Duodenal mucosa (tissue), 2 donors: ENCODE measurements around the gene DCTN5.
A peak's percentile ranks its signal among the peaks of the same experiment; 100 is the strongest.
"Not testable (repeated sequence)": the region's sequence is repeated elsewhere in the genome, so short reads cannot be mapped to it uniquely, and the experiment has no call there.

Experiments used
- H3K27ac ChIP-seq: one replicate; pipeline ENCODE4 v1.7.0; 2013; ENCODE audit warnings: low read depth, low read length
- H3K27me3 ChIP-seq, 2 donors: one replicate each; pipeline ENCODE4 v1.7.0; 2013; ENCODE audit warnings: low read length in 2 of 2, control low read depth in 1 of 2; ENCODE audit not compliant: insufficient read depth in 2 of 2, control insufficient read depth in 1 of 2
- H3K36me3 ChIP-seq, 2 donors: one replicate each; pipeline ENCODE4 v1.7.0; 2013; ENCODE audit warnings: low read length in 2 of 2, control low read depth in 1 of 2; ENCODE audit not compliant: insufficient read depth in 2 of 2, control insufficient read depth in 1 of 2
- H3K4me1 ChIP-seq, 2 donors: one replicate each; pipeline ENCODE4 v1.7.0; 2013; ENCODE audit warnings: low read length in 2 of 2, control low read depth in 1 of 2; ENCODE audit not compliant: insufficient read depth in 2 of 2, control insufficient read depth in 1 of 2
- H3K4me3 ChIP-seq, 2 donors: one replicate each; pipeline ENCODE4 v1.7.0; 2013; ENCODE audit warnings: low read length in 2 of 2, low read depth in 1 of 2
- H3K9ac ChIP-seq, 2 donors: one replicate each; pipeline ENCODE4 v1.7.0; 2013; ENCODE audit warnings: low read length in 2 of 2, low read depth in 1 of 2
- H3K9me3 ChIP-seq, 2 donors: one replicate each; pipeline ENCODE4 v1.7.0; 2013; ENCODE audit warnings: low read length in 2 of 2, control low read depth in 1 of 2; ENCODE audit not compliant: control insufficient read depth in 1 of 2

DCTN5 gene

DNA sequence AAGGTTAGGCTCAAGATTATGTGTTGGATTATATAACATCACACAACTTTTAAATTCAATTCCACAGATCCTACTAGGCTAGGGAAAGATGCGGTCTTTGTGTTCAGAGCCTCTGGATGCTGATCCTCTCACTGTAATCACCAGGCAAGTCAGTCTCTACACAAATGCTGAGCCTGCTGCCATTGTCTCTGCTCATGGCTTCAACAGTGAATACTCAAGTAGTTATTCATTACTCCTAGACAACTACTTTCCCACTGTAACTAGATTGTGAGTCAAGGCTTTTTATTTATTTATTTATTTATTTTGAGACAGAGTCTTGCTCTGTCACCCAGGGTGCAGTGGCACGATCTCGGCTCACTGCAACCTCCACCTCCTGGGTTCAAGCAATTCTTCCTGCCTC is 29.3 kb upstream of the DCTN5 start:
- peaks cover 11 to 37% of the 10 kb centered on the region in 2 donors for H3K36me3 ChIP-seq

GRCh38 chr16:23615805-23616204 is 25.5 kb upstream of the DCTN5 start:
- Histone ChIP-seq H3K4me3 (no peak overlapping the region), H3K9me3 (no peaks in the 10 kb centered on the region), H3K4me1 (no peaks in the 10 kb centered on the region), H3K27ac (no peak overlapping the region), H3K36me3 (peaks cover 17 to 49% of the 10 kb centered on the region in 2 donors), H3K27me3 (no peaks in the 10 kb centered on the region), H3K9ac (no peak overlapping the region)

More for the DNA sequence above, 29.3 kb upstream of the DCTN5 start:
- Histone ChIP-seq H3K4me3 (no peak overlapping the region), H3K27ac (no peak overlapping the region), H3K27me3 (no peaks in the 10 kb centered on the region), H3K9ac (no peak overlapping the region), H3K9me3 (no peaks in the 10 kb centered on the region), H3K4me1 (no peaks in the 10 kb centered on the region)

DNA sequence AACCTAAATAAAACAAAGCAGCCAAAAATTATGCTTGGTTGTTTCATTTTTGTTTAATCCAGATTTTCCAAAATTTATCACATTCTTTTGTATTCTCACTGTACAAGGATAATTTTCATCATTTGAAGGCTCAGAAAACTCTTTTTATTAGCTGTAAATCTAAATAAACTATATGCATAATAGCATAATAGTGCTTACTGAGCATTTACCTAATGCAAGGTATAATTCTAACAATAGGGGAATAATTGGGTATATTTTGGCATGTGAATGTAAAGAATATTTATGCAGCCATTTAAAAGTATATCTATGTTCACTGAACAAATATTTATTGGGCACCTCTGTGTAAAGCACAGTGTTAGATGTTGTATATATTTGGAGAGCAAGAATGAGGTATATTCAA is 17.2 kb upstream of the DCTN5 start:
- Histone ChIP-seq H3K27me3 (no peaks in the 10 kb centered on the region), H3K27ac (no peak overlapping the region), H3K4me1 (no peaks in the 10 kb centered on the region), H3K9ac (no peak overlapping the region), H3K9me3 (no peaks in the 10 kb centered on the region), H3K4me3 (no peak overlapping the region), H3K36me3 (peaks cover 13 to 78% of the 10 kb centered on the region in 2 donors)

GRCh38 chr16:23629516-23629915 is 11.8 kb upstream of the DCTN5 start:
- Histone ChIP-seq H3K9me3 (no peaks in the 10 kb centered on the region), H3K9ac (no peak overlapping the region), H3K4me3 (no peak overlapping the region), H3K27me3 (no peaks in the 10 kb centered on the region), H3K36me3 (peaks cover 4 to 67% of the 10 kb centered on the region in 2 donors), H3K4me1 (no peaks in the 10 kb centered on the region), H3K27ac (no peak overlapping the region)

GRCh38 chr16:23631874-23632273 is 9.4 kb upstream of the DCTN5 start:
- H3K27ac ChIP-seq, H3K9me3 ChIP-seq, H3K9ac ChIP-seq, H3K27me3 ChIP-seq, H3K4me1 ChIP-seq, H3K4me3 ChIP-seq: not testable (repeated sequence)
- peaks cover 12 to 64% of the 10 kb centered on the region in 2 donors for H3K36me3 ChIP-seq

GRCh38 chr16:23634461-23635036 is 6.7 kb upstream of the DCTN5 start:
- no peaks in the 10 kb centered on the region for H3K9me3 ChIP-seq

GRCh38 chr16:23635958-23636357 is 5.3 kb upstream of the DCTN5 start:
- Histone ChIP-seq H3K9ac (no peak overlapping the region), H3K36me3 (peaks cover 8 to 33% of the 10 kb centered on the region in 2 donors), H3K4me3 (no peak overlapping the region), H3K27me3 (no peaks in the 10 kb centered on the region), H3K4me1 (peaks cover 11 to 13% of the 10 kb centered on the region in 2 donors), H3K27ac (no peak overlapping the region), H3K9me3 (no peaks in the 10 kb centered on the region)

More at GRCh38 chr16:23634461-23635036, 6.7 kb upstream of the DCTN5 start:
- Histone ChIP-seq H3K27me3 (no peaks in the 10 kb centered on the region), H3K9ac (no peak overlapping the region), H3K4me3 (no peak overlapping the region), H3K4me1 (peaks cover 0 to under 1% of the 10 kb centered on the region in 2 donors), H3K36me3 (peaks cover 8 to 42% of the 10 kb centered on the region in 2 donors), H3K27ac (no peak overlapping the region)

GRCh38 chr16:23640615-23640930 is 693 bp upstream of the DCTN5 start:
- H3K36me3 ChIP-seq, result peaks cover 5 to 9% of the 10 kb centered on the region in 2 donors
- no peaks in the 10 kb centered on the region for H3K9me3 ChIP-seq
- peaks cover 18 to 21% of the 10 kb centered on the region in 2 donors for H3K4me1 ChIP-seq
- H3K4me3 ChIP-seq, result peak overlapping the region; percentile 83 to 98
- H3K27ac ChIP-seq, result peak overlapping the region; percentile 31
- no peaks in the 10 kb centered on the region for H3K27me3 ChIP-seq
- H3K9ac ChIP-seq, result peak overlapping the region; percentile 69 to 97

DNA sequence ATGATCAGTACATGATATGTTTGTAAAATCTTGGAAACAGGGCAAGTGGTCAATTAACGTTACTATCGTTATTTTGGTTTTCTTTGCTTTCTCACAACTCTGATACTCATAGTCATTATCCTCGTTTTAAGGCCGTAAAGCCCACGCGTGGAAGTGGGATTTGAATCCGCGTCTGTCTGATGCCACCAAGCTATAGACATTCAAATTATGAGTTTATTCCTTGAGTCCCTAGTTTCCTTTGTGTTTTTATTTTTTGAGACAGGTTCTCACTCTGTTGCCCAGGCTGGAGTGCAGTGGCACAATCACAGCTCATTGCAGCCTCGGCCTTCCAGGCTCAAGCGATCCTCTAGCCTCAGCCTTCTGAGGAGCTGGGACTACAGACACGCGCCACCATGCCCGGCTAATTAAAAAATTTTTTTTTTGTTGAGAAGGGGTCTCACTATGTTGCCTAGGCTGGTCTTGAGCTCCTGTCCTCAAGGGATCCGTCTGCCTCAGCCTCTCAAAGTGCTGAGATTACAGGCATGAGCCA is 1.0 kb downstream of the DCTN5 start:
- Histone ChIP-seq H3K9me3 (no peaks in the 10 kb centered on the region), H3K36me3 (peaks cover 0 to 7% of the 10 kb centered on the region in 2 donors), H3K4me3 (peak overlapping the region; percentile 83 to 98), H3K27me3 (no peaks in the 10 kb centered on the region), H3K4me1 (peaks cover 18 to 21% of the 10 kb centered on the region in 2 donors), H3K9ac (peak overlapping the region; percentile 69 to 97), H3K27ac (no peak overlapping the region)

DNA sequence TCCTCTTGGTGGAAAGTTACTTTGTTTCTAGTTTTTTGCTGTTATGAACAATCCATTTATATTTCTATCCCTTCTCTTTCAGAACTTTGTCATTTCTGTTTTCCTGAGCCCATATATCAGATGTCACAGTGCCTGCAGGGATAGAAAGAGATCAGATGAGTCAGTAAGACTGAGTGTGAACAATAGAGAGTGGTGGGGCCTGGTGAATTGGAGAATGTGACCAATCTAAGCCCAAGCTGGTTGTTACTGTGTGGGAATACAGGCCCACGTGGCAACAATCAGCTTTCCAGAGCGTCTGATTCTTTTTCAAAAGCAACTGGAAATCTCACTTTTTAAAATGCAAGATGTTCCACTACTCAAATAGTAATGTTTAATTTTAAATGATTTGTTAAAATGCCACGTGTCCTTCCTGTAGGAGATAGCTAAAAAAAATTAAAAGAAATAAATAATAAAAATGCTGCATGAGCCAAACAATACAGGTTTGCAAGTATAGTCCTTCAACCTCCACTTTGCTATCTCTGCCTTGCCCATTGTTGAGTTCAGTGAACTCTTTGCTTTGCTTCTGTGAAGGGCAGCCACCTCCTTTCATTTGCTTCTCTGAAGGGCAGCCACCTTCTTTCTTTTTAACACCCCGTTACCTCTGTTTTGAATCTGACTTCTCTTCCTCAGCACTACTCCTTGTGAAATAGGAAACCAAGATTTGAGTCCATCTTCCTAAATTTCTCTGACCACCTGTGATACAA is 9.6 kb downstream of the DCTN5 start:
- no peaks in the 10 kb centered on the region for H3K9me3 ChIP-seq
- no peak overlapping the region for H3K4me3 ChIP-seq
- H3K4me1 ChIP-seq, result no peaks in the 10 kb centered on the region
- peaks cover 4 to 41% of the 10 kb centered on the region in 2 donors for H3K36me3 ChIP-seq
- H3K27ac ChIP-seq, result no peak overlapping the region
- no peaks in the 10 kb centered on the region for H3K27me3 ChIP-seq
- no peak overlapping the region for H3K9ac ChIP-seq
